Lower leg skin (tissue), 4 donors: ENCODE results near the gene PLA2G3. TPM values are rescaled to one million over a fixed set of nuclear protein-coding genes. Genes with fewer than 3 reads are reported as not detected.

Source experiments
- DNase-seq, 2 donors: peaks; one replicate each; pipeline ENCODE4 v3.0.0-alpha.2; 2019; ENCODE audit warnings: low spot score in 2 of 2
- H3K4me3 ChIP-seq: fragments of 200-600 bp; sonication (generic); 2 replicates; pipeline ENCODE4 v1.5.1; 2017; ENCODE audit warnings: mild to moderate bottlenecking, low read depth; ENCODE audit not compliant: poor library complexity, severe bottlenecking
- CTCF ChIP-seq, 3 donors: fragments of 450-650 bp; IDR thresholded peaks; one replicate each; pipeline ENCODE4 v1.5.1; 2016; ENCODE audit warnings: antibody characterized with exemption in 3 of 3, mild to moderate bottlenecking in 3 of 3, moderate library complexity in 2 of 3
- POLR2A ChIP-seq, 2 donors: fragments of 450-650 bp; IDR thresholded peaks; one replicate each; pipeline ENCODE4 v1.6.1; 2016 to 2017; ENCODE audit warnings: antibody characterized with exemption in 2 of 2, mild to moderate bottlenecking in 1 of 2, moderate library complexity in 1 of 2
- WGBS, 2 donors: methylation state at CpG; one replicate each; pipeline ENCODE4 v1.1.5; 2018; 5-methylcytosine and 5-hydroxymethylcytosine counted together
- intact Hi-C: fragments of 100-400 bp; cut with DNase I; formaldehyde crosslinking; loops from one replicate; pipeline ENCODE4 v1.15.0; 2023; ENCODE audit warnings: low total_unique reads
- total RNA-seq, 4 donors: library from RNA; depleted of rRNA; stranded (reverse); fragments of >200 nt; gene quantifications; one replicate each; pipeline ENCODE4 v1.1.0, GENCODE V29; 2016

The PLA2G3 gene
- total RNA-seq, 4 donors from 2014 or later, result 6.5 to 11.3 (median 8.7) TPM

DNA sequence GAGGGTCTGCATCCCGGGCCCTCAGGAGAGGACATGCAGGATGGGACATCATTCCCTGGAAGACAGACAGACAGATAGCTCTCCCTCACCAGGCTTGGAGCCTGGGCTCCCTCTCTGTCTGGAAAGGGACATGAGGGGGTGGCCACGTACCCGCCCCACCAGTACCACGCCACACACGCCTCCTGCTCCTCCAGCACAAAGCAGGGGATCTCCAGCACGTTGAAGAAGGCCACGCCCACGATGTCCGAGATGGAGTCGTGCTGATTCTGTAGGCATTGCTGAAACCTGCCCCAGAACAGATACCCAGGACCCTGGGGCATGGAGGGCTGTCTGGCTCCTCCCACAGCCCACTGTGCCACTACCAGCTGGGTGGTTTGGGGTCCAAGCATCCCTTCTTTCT is 2.2 kb downstream of the PLA2G3 start:
- DNase-seq, result no peak
- no peak for TF ChIP-seq CTCF (IDR thresholded peaks at IDR 0.05)
- intact Hi-C loops, result no loop called here
- H3K4me3 ChIP-seq, result no peak overlapping the region
- WGBS, 2 donors, result 63 to 72% methylated on average over 9 to 10 of the region's 10 CpGs

DNA sequence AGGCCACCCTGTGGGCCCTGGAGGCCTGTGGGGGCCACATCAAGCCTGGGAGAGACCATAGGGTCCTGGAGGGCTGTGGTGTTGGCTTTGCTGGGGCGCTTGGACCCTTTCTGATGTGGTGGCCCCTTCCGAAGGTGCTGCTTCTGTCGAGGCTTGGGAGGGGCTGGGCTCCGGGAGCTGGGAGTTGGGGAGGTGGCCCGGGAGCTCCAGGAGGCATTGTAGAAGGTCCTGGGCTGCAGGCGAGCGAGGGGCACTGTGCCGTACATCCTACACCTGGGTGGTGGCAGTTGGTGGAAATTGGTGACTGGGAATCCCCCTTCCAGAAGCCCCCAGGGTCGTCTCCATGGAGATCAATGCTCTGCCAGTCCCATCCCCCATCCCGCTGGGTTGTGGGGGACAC is 2.6 kb downstream of the PLA2G3 start:
- WGBS, 2 donors, result 74 to 84% methylated on average over 9 of the region's 10 CpGs

DNA sequence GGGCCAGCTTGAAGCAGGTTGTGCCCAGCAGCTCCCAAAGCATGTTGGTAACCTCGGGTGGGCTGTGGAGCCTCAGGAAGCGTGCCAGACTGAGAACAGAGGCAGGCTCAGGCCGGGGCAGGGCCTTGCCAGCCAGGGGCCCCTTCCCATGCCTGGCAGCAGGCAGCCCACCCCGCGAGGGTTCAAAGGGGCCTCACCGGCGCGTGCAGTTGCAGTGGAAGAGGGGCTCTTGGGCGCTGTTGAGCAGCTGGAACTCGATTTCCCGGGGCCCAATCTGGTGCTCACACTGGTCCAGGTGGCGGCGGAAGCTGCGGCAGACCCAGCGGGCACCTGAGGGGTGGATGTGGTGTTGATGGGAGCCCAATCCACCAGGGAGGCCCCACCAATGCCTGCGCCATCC is 3.6 kb downstream of the PLA2G3 start:
- 91 to 94% methylated on average over 14 to 16 of the region's 16 CpGs for WGBS, 2 donors
- intact Hi-C loops, result no loop called here
- no peak for DNase-seq
- no peak for TF ChIP-seq CTCF (IDR thresholded peaks at IDR 0.05)
- no peak for TF ChIP-seq POLR2A (IDR thresholded peaks at IDR 0.05)
- no peak overlapping the region for H3K4me3 ChIP-seq

More for the DNA sequence above, 2.6 kb downstream of the PLA2G3 start:
- intact Hi-C loops, result no loop called here
- DNase-seq, result no peak
- TF ChIP-seq POLR2A (IDR thresholded peaks at IDR 0.05) (no peak), CTCF (IDR thresholded peaks at IDR 0.05) (no peak)
- no peak overlapping the region for H3K4me3 ChIP-seq

DNA sequence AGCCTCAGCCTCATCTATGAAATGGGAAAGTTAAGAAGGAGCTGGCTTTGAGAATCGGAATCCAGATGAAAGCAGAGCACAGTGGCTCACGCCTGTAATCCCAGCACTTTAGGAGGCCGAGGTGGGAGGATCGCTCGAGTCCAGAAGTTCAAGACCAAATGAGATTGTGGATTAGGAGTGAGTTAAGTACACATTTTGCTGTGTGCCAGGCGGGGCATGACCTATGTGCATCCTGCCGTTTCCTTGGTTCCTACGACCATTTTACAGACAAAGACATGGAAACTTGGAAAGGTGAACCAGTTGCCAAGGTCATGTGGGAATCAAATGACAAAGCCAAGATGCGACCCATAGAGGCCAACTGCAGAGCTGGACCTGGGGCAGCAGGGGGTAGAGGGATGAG is 4.2 kb downstream of the PLA2G3 start:
- no peak for TF ChIP-seq POLR2A (IDR thresholded peaks at IDR 0.05)
- TF ChIP-seq CTCF (IDR thresholded peaks at IDR 0.05), result no peak
- no peak overlapping the region for H3K4me3 ChIP-seq
- intact Hi-C loops, result no loop called here
- DNase-seq, result no peak
- WGBS, 2 donors, result 83 to 91% methylated on average over 9 of the region's 9 CpGs

DNA sequence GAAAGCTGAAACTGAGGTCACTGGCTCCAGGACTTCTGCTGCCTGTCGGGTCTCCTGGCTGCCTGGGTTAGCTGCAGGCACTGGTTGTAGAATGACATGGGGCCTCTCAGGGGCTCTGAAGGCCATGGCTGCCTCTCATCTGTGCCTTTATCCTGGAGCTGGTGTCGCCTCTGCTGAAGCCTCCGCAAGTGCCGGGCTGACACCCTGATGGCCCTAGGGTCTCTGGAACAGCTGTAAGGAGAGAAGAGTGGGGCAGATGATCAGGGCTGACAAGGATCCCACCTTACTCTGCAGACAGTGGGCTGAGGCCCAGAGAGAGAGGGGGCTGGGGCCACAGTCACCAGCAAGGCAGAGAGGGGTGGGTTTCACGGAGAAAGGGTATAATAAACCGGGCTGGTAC is 4.6 kb downstream of the PLA2G3 start:
- no peak for DNase-seq
- intact Hi-C loops, result no loop called here
- TF ChIP-seq POLR2A (IDR thresholded peaks at IDR 0.05) (no peak), CTCF (IDR thresholded peaks at IDR 0.05) (no peak)
- WGBS, 2 donors, result 92 to 93% methylated on average over 5 to 6 of the region's 6 CpGs
- H3K4me3 ChIP-seq, result no peak overlapping the region

GRCh38 chr22:31134688-31135087 is 5.6 kb downstream of the PLA2G3 start:
- 75 to 85% methylated on average over 4 of the region's 4 CpGs for WGBS, 2 donors
- no peak for TF ChIP-seq CTCF (IDR thresholded peaks at IDR 0.05)
- no peak for TF ChIP-seq POLR2A (IDR thresholded peaks at IDR 0.05)
- intact Hi-C loops, result no loop called here
- DNase-seq, result no peak
- no peak overlapping the region for H3K4me3 ChIP-seq
